Effector memory CD8-positive, alpha-beta T cell (primary cell): Measurements from ENCODE around the gene DHX36.

Experiments used
- ATAC-seq: fragments of 150-1000 bp; cut with Tn5 transposase; replicated peaks from 2 replicates; pipeline ENCODE4 v1.10.0; 2021; ENCODE audit warnings: mild to moderate bottlenecking, moderate library complexity
- DNase-seq, 3 experiments: peaks; one replicate each; pipeline ENCODE4 v3.0.0; 2021
- H3K27ac Mint-ChIP-seq, 2 donors: one replicate each; pipeline ENCODE4 v1.8.0; 2022; ENCODE audit warnings: mild to moderate bottlenecking in 2 of 2, mixed read lengths in 2 of 2, moderate library complexity in 2 of 2
- H3K27me3 Mint-ChIP-seq, 2 donors: one replicate each; pipeline ENCODE4 v1.8.0; 2022; ENCODE audit warnings: mixed read lengths in 2 of 2
- H3K36me3 Mint-ChIP-seq: one replicate; pipeline ENCODE4 v1.8.0; 2022; ENCODE audit warnings: mild to moderate bottlenecking, moderate library complexity, mixed read lengths; ENCODE audit not compliant: insufficient read depth
- H3K4me1 Mint-ChIP-seq, 2 donors: one replicate each; pipeline ENCODE4 v1.8.0; 2022; ENCODE audit warnings: low read depth in 2 of 2, mixed read lengths in 2 of 2
- H3K4me3 Mint-ChIP-seq, 2 donors: one replicate each; pipeline ENCODE4 v1.8.0; 2022; ENCODE audit warnings: mild to moderate bottlenecking in 2 of 2, mixed read lengths in 2 of 2, moderate library complexity in 2 of 2
- H3K9me3 Mint-ChIP-seq, 2 donors: one replicate each; pipeline ENCODE4 v1.8.0; 2022; ENCODE audit warnings: mixed read lengths in 2 of 2

DHX36 gene

DNA sequence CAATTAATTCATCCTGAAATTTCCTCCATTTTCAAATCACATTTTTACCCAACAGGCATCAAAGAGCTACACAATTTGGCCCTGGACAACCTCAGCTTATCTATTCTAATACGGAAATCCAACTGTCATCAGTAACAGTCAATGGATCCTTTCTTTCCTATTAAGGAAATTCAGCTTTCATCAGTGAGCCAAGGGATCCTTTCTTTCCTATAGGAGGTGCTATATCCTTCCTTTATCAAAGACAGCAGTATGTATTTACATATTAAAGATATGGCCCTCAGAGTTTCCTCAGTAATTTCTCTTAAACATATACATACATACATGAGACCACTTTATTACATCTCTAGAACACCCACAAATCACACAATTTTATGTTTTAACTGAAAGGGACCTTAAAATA, 10.1 kb downstream of the DHX36 start:
- H3K9me3 Mint-ChIP-seq: no peaks in the 10 kb centered on the region
- H3K27ac Mint-ChIP-seq: peak overlapping the region in 1 of 2 donors; percentile 55
- no peaks in the 10 kb centered on the region for H3K27me3 Mint-ChIP-seq
- DNase-seq: no peak
- H3K36me3 Mint-ChIP-seq: peaks cover 61% of the 10 kb centered on the region
- ATAC-seq: no peak
- peaks cover 18 to 26% of the 10 kb centered on the region in 2 donors for H3K4me1 Mint-ChIP-seq
- no peak overlapping the region for H3K4me3 Mint-ChIP-seq

DNA sequence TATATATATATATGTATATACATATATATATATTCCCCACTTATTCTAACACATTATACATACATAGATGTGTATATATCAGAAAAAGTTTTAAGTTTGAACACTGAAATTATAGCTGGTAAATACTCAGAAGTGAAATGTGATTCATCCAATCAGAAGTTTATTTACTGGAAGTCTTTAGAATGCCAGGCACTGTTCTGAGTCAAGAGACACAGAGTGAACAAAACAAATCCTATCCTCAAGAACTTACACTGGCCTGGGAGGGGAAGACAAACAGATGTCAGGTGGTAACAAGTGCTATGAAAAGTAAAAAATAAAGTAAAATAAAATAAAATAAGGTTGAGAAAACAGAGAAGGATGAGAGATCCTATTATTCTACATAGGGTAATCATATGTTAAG, 13.4 kb downstream of the DHX36 start:
- no peak for ATAC-seq
- no peaks in the 10 kb centered on the region for H3K27me3 Mint-ChIP-seq
- H3K36me3 Mint-ChIP-seq: peaks cover 79% of the 10 kb centered on the region
- no peak overlapping the region for H3K4me3 Mint-ChIP-seq
- no peaks in the 10 kb centered on the region for H3K9me3 Mint-ChIP-seq
- no peak for DNase-seq
- H3K27ac Mint-ChIP-seq: no peak overlapping the region
- H3K4me1 Mint-ChIP-seq: peaks cover 9 to 19% of the 10 kb centered on the region in 2 donors

DNA sequence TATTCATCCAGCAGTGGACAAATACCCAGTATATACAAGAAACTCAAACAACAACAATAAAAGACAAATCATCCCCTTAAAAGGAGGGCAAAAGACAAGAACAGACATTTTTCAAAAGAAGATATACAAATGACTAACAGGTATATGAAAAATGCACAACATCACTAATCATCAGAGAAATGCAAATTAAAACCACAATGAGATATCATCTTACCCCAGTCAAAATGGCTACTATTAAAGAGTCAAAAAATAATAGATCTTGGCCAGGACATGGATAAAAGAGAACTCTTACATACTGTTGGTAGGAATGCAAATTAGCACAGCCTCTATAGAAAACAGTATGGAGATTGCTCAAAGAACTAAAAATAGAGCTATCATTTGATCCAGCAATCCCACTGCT, 16.9 kb downstream of the DHX36 start:
- peaks cover 5 to 14% of the 10 kb centered on the region in 2 donors for H3K4me1 Mint-ChIP-seq
- peak overlapping the region in 1 of 2 donors; percentile 75 for H3K27ac Mint-ChIP-seq
- H3K4me3 Mint-ChIP-seq: no peak overlapping the region
- DNase-seq (no peak), ATAC-seq (no peak)
- no peaks in the 10 kb centered on the region for H3K27me3 Mint-ChIP-seq
- peaks cover 82% of the 10 kb centered on the region for H3K36me3 Mint-ChIP-seq
- no peaks in the 10 kb centered on the region for H3K9me3 Mint-ChIP-seq

DNA sequence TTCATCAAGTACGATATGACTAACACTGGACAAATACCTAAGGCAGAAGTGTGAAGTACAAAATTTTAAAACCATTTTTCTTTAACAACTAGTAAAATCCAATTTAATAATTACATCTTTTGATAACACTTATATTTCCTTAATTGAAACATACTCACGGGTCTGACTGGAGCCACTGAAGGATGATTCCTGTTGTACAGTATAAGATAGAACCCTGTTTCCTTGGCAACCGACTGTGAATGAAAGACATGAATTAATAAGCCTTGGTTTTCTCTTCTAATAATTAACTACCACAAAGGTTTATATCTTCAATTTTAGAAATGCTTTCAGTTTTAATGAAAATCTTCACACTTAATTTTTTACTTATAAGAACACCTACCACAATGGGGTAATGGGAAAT, 19.4 kb downstream of the DHX36 start:
- no peaks in the 10 kb centered on the region for H3K9me3 Mint-ChIP-seq
- peaks cover 88% of the 10 kb centered on the region for H3K36me3 Mint-ChIP-seq
- peaks cover 5 to 20% of the 10 kb centered on the region in 2 donors for H3K4me1 Mint-ChIP-seq
- ATAC-seq: no peak
- no peak for DNase-seq
- H3K4me3 Mint-ChIP-seq: no peak overlapping the region
- no peaks in the 10 kb centered on the region for H3K27me3 Mint-ChIP-seq
- no peak overlapping the region for H3K27ac Mint-ChIP-seq

DNA sequence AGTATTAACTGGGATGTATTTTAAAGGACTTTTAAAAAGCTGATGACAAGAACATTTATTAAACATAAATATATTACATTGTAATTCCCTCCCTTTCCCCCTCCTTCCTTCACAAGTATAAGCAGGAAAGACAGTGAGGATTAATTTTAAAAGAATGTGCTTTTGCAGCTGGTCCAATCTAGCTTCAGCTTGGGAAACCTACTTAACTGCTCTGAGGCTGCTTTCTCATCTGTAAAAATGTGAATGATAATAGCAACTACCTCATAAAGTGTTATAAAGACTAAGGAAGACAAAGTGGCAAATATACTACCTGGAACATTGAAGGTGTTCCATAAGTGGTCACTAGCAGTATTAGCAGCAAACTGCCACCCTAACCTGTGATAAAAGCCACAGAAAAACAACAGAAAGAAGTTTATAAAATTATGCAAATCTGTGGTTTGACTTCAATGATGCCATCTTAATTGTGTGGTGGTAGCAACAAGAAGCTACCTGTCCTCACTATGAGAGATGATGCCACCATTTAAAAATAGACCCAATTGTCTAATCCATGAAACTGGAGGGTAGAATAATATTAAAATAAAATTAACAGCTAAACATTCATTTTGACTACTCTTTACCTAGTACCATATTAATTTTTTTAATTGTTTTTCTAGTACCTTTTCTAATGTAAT, 20.0 kb downstream of the DHX36 start:
- DNase-seq (no peak), ATAC-seq (no peak)
- Mint-ChIP-seq H3K36me3 (peaks cover 89% of the 10 kb centered on the region), H3K9me3 (no peaks in the 10 kb centered on the region), H3K27ac (peak overlapping the region in 1 of 2 donors; percentile 61), H3K4me1 (peaks cover 5 to 20% of the 10 kb centered on the region in 2 donors), H3K27me3 (no peaks in the 10 kb centered on the region), H3K4me3 (no peak overlapping the region)

DNA sequence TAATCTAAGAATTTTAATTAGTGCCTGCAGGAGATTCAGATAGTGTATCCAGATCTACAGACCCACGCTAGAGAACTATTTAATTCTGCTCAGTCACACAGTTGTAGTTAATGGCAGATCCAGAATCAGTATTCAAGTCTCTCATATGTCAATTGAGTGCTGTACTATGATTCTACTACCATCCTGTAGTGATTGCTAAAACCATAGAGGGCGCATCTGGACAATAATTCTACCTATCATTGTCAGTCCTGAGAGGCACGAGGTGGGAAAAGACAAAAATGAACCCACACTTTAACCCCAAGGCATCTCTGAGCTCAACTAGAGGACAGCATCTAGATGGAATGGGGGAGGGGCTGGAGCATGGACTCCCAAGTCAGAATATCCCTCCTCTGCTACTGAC, 22.7 kb downstream of the DHX36 start:
- peaks cover 90% of the 10 kb centered on the region for H3K36me3 Mint-ChIP-seq
- H3K27ac Mint-ChIP-seq: peak overlapping the region in 1 of 2 donors; percentile 23
- peaks cover 0 to 8% of the 10 kb centered on the region in 2 donors for H3K4me1 Mint-ChIP-seq
- DNase-seq (no peak), ATAC-seq (no peak)
- no peaks in the 10 kb centered on the region for H3K27me3 Mint-ChIP-seq
- no peak overlapping the region for H3K4me3 Mint-ChIP-seq
- H3K9me3 Mint-ChIP-seq: no peaks in the 10 kb centered on the region

DNA sequence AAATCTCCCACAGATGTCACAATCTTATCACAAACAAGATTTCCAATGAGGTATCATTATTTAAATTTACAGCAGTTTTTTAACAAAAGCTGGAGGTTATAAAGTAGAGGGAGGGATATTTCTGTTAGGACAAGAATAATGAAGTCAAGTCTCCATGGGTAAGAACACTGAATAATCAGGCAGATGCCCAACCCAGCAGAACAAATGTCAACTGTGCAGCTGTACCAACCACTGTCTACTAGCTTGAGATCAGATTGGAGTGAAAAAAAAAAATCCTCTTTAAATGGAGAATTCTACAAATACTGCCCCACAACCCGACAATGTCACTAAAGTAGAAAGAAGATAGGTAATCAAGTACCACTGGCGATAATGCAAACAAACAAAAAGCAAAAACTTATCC, 30.3 kb downstream of the DHX36 start:
- DNase-seq (no peak), ATAC-seq (no peak)
- peak overlapping the region in 1 of 2 donors; percentile 10 for H3K27ac Mint-ChIP-seq
- H3K4me3 Mint-ChIP-seq: no peak overlapping the region
- H3K27me3 Mint-ChIP-seq: no peaks in the 10 kb centered on the region
- no peaks in the 10 kb centered on the region for H3K9me3 Mint-ChIP-seq
- H3K4me1 Mint-ChIP-seq: peaks cover 0 to 6% of the 10 kb centered on the region in 2 donors
- peaks cover 84% of the 10 kb centered on the region for H3K36me3 Mint-ChIP-seq

DNA sequence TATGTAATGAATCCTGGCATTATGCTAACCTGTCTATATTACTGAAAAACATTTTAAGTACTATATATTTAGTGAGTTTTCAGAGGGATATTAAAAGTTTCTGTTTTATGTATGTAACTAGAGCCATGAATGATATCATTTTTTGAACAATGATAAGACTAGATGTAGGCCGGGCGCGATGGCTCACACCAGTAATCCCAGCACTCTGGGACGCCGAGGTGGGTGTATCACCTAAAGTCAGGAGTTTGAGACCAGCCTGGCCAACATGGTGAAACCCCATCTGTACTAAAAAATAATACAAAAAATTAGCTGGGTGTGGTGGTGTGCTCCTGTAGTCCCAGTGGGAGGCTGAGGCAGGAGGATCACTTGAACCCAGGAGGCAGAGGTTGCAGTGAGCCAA, 34.1 kb downstream of the DHX36 start:
- ATAC-seq: no peak
- H3K27ac Mint-ChIP-seq: no peak overlapping the region
- H3K9me3 Mint-ChIP-seq: no peaks in the 10 kb centered on the region
- H3K4me3 Mint-ChIP-seq: no peak overlapping the region
- DNase-seq: no peak
- H3K27me3 Mint-ChIP-seq: no peaks in the 10 kb centered on the region
- H3K4me1 Mint-ChIP-seq: peaks cover 0 to 6% of the 10 kb centered on the region in 2 donors
- peaks cover 81% of the 10 kb centered on the region for H3K36me3 Mint-ChIP-seq

DNA sequence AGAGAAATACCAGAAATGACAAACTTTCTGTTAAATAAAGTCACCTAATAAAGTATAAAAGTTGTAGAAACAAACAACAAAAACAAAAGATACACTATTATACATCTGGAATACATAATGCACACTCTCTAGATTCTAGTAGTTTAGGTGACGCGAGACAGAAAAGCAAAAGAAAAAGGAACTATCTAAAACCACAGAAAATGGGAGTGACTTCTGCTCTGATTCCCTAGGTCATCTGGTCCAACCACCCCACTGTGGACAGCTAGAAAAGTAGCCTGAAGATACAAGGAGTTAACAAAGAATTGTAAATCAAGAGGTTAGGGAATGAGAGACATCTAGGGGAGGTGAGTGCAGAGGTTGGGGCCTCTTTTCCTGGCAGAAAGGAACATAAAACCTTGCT, 39.1 kb downstream of the DHX36 start:
- Mint-ChIP-seq H3K4me1 (peaks cover 2 to 6% of the 10 kb centered on the region in 2 donors), H3K9me3 (no peaks in the 10 kb centered on the region), H3K4me3 (no peak overlapping the region), H3K27ac (peak overlapping the region in 1 of 2 donors; percentile 5), H3K36me3 (peaks cover 83% of the 10 kb centered on the region), H3K27me3 (no peaks in the 10 kb centered on the region)
- no peak for ATAC-seq
- DNase-seq: no peak

DNA sequence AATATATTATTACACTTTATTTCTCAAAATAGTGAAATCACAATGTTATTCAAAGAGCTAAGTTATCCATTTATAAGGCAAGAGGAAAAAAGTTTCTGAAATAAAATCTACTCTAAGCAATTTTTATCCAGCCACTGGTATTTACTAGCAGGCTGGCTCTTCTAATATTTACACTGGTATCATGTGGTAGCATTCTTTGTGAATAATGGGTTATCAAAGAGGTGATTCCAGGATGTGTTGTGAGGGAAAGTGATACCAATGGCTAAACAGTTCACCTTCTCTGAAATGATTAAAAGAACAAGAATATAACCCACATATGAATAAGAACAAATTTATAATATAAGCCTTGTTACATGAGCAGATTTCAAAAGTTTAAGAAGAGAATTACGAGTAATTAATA, 44.1 kb downstream of the DHX36 start:
- Mint-ChIP-seq H3K27me3 (no peaks in the 10 kb centered on the region), H3K4me1 (peaks cover 0 to 4% of the 10 kb centered on the region in 2 donors), H3K4me3 (no peak overlapping the region), H3K9me3 (no peaks in the 10 kb centered on the region), H3K27ac (peak overlapping the region in 1 of 2 donors; percentile 75), H3K36me3 (peaks cover 92% of the 10 kb centered on the region)
- DNase-seq (no peak), ATAC-seq (no peak)

DNA sequence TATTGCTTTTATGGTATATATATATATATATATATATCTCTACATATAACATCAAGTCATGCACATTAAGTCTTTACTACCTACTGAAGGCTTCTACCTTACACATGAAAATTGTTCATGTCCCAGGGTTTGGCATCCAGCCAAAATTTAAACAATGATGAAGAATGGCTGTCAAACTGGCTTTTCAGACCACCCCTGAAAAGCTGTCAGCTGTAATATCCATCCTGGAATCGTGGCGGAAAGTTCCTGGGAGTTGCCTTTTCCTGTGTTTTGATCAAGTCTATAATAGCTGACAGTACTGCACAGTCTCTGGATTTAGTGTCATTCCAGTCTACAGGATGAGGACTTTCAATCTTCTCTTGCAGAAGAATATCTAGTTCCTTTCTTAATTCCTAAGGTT, 48.3 kb downstream of the DHX36 start:
- ATAC-seq (no peak), DNase-seq (no peak)
- no peak overlapping the region for H3K27ac Mint-ChIP-seq
- H3K27me3 Mint-ChIP-seq: no peaks in the 10 kb centered on the region
- peaks cover 83% of the 10 kb centered on the region for H3K36me3 Mint-ChIP-seq
- H3K9me3 Mint-ChIP-seq: no peaks in the 10 kb centered on the region
- H3K4me1 Mint-ChIP-seq: peaks cover 7% of the 10 kb centered on the region in 2 donors
- H3K4me3 Mint-ChIP-seq: no peak overlapping the region

DNA sequence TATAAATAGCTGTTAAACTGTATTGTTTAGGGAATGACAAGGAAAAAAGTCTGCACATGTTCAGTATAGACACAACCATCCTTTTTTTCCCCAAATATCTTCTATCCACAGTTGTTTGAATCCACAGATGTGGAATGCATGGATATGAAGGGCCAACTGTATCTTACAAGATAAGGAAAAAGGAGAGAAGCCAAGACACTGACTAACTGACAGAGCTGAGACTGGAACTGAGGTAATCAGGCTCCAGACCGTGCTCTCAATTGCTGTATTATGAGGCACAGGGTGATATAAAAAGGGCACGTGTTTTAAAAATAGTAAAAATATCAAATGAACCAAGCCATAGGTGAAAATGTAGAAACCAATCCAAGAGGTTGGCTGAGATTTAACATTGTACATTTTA, 49.0 kb downstream of the DHX36 start:
- Mint-ChIP-seq H3K27me3 (no peaks in the 10 kb centered on the region), H3K9me3 (no peaks in the 10 kb centered on the region), H3K27ac (peak overlapping the region in 1 of 2 donors; percentile 20), H3K36me3 (peaks cover 77% of the 10 kb centered on the region), H3K4me1 (peaks cover 7% of the 10 kb centered on the region in 2 donors), H3K4me3 (no peak overlapping the region)
- DNase-seq (no peak), ATAC-seq (no peak)

DNA sequence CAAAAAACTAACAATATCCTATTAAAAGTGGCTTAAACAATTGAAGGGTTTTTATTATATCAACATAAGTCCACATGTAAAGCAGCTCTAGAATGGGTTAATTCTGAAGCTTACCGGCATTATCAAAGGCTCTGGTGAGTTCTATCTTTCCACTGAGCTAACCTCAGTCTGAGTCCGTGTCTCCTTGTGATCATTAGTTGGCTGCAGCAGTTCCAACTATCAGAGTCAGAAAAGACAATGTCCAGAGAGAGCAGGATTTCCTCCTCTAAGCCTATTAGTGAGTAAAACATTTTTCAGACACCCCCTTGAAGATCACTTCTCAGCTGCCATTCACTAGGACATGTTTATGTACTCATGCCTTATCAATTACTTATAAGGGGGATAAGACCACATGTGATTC, 49.9 kb downstream of the DHX36 start:
- Mint-ChIP-seq H3K27ac (peak overlapping the region; percentile 17 to 35), H3K36me3 (peaks cover 68% of the 10 kb centered on the region), H3K4me1 (peaks cover 7% of the 10 kb centered on the region in 2 donors), H3K27me3 (no peaks in the 10 kb centered on the region), H3K4me3 (no peak overlapping the region), H3K9me3 (no peaks in the 10 kb centered on the region)
- DNase-seq (no peak), ATAC-seq (no peak)

DNA sequence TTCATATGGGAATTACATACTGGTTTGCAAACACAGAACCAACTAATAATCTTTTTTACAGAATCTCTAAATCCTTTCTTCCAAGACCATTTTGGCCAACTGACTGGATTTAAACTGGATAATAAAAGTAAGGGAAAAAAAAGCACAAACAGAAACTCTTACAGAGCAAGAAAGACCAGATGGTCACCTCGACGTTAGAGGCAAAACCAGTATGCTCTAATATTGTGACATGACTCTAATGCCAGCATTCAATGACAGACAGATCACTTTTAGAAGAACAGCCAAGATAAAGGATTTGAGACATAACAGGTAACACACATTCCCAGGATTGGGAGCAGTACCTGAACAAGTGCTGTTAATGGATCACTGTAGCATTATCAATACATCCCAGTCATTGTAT, 50.9 kb downstream of the DHX36 start:
- ATAC-seq: no peak
- peaks cover 7% of the 10 kb centered on the region in 2 donors for H3K4me1 Mint-ChIP-seq
- no peak overlapping the region for H3K4me3 Mint-ChIP-seq
- peak overlapping the region; percentile 23 to 35 for H3K27ac Mint-ChIP-seq
- peaks cover 62% of the 10 kb centered on the region for H3K36me3 Mint-ChIP-seq
- no peak for DNase-seq
- no peaks in the 10 kb centered on the region for H3K27me3 Mint-ChIP-seq
- no peaks in the 10 kb centered on the region for H3K9me3 Mint-ChIP-seq
